ENCODE results near the gene SLC4A4. TPM values are rescaled to one million over a fixed set of nuclear protein-coding genes. Genes with fewer than 3 reads are reported as not detected.

SLC4A4 gene
- total RNA-seq, 1 experiment from 2014 or later, result 0.92 TPM

- Histone ChIP-seq H4K20me1 (ENCODE audit: control insufficient read depth, insufficient read depth, insufficient read length) (no peaks in the 10 kb centered on the region), H2BK120ac (ENCODE audit: low read depth, low read length, poor library complexity, severe bottlenecking) (no peak overlapping the region), H3K23ac (ENCODE audit: insufficient read length, low read depth, low read length) (no peak overlapping the region), H3K4ac (ENCODE audit: low read depth, low read length) (no peak overlapping the region), H3K23me2 (ENCODE audit: insufficient read length, low read depth, low read length, poor library complexity, severe bottlenecking) (no peaks in the 10 kb centered on the region), H3K18ac (ENCODE audit: insufficient read length, low read depth, low read length) (no peak overlapping the region), H3K4me2 (ENCODE audit: insufficient read depth, insufficient read length, low read length) (no peak overlapping the region), H3K9me3 (ENCODE audit: control insufficient read depth, low read depth, low read length) (no peaks in the 10 kb centered on the region), H3K9ac (ENCODE audit: extremely low read depth, insufficient read length, low read length) (no peak overlapping the region), H2AK5ac (ENCODE audit: insufficient read length, low read length) (no peak overlapping the region), H2BK12ac (ENCODE audit: insufficient read length, low read depth, low read length) (no peak overlapping the region), H3K79me1 (ENCODE audit: insufficient read depth, low read depth, low read length, poor library complexity, severe bottlenecking) (no peaks in the 10 kb centered on the region), H3K4me1 (ENCODE audit: insufficient read depth, low read length) (no peaks in the 10 kb centered on the region; the same call in 1 of the 2 replicates), H4K5ac (ENCODE audit: insufficient read length, low read depth, low read length) (no peak overlapping the region), H2BK20ac (ENCODE audit: low read depth, low read length, poor library complexity, severe bottlenecking) (no peak overlapping the region), H3K27me3 (ENCODE audit: insufficient read depth, low read length) (no peaks in the 10 kb centered on the region), H3K56ac (ENCODE audit: insufficient read length, low read depth, low read length) (no peak overlapping the region), H3T11ph (ENCODE audit: low read length) (no peak overlapping the region), H3K14ac (ENCODE audit: insufficient read depth, low read length) (no peak overlapping the region), H3K27ac (ENCODE audit: insufficient read length, low read depth, low read length) (no peak overlapping the region), H3K79me2 (ENCODE audit: insufficient read depth, low read length) (no peaks in the 10 kb centered on the region), H2BK5ac (ENCODE audit: insufficient read length, low read length) (no peak overlapping the region), H4K91ac (ENCODE audit: insufficient read length, low read depth, low read length) (no peak overlapping the region), H2AFZ (ENCODE audit: low read length) (no peak overlapping the region), H2BK15ac (ENCODE audit: low read depth, low read length) (no peak overlapping the region), H4K8ac (replicated peaks; ENCODE audit: insufficient read length, low read depth, low read length) (no peak overlapping the region)
- no peak overlapping the region for H3K27ac Mint-ChIP-seq
- peaks cover 4 to 6% (median 6%) of the 10 kb centered on the region in 3 experiments; a peak in 5 of 7 replicates for H3K36me3 Mint-ChIP-seq (ENCODE audit: insufficient read depth in 1 of 3, low read depth in 3 of 3)
- H3K4me1 Mint-ChIP-seq, result peaks cover 3% of the 10 kb centered on the region in 2 experiments; a peak in 2 of 4 replicates
- DNase-seq, result no peak
- H3K4me3 Mint-ChIP-seq, result no peak overlapping the region
- whole genome bisulfite sequencing (ENCODE audit: extremely low coverage, insufficient read length, low lambda C conversion rate), result no CpG with 5 or more reads among the region's 5 CpGs
- H3K27me3 Mint-ChIP-seq (ENCODE audit: low read depth), result no peaks in the 10 kb centered on the region
- H3K9me3 Mint-ChIP-seq, result peaks cover 3 to 7% of the 10 kb centered on the region in 2 experiments; a peak in 3 of 5 replicates
- TF ChIP-seq CTCF (conservative IDR thresholded peaks at IDR 0.05), result no peak
Measured at GRCh38 chr4:71604785-71605184, 266.0 kb downstream of the SLC4A4 start.

Data from H9 (cell line).